HepG2 (cell line): ENCODE results near the gene RHD. TPM values are rescaled to one million over a fixed set of nuclear protein-coding genes. Genes with fewer than 3 reads are reported as not detected.

Experiments used
- ARNTL ChIP-seq: sonication (generic); formaldehyde crosslinking; IDR thresholded peaks from 2 replicates; pipeline ENCODE4 v1.4.0; 2020; ENCODE audit warnings: mild to moderate bottlenecking, missing genetic modification reagents
- BORCS8-MEF2B ChIP-seq: sonication (generic); formaldehyde crosslinking; IDR thresholded peaks from 2 replicates; pipeline ENCODE4 v1.8.0; 2022; ENCODE audit warnings: mild to moderate bottlenecking, missing genetic modification reagents
- EEA1 ChIP-seq: sonication (generic); formaldehyde crosslinking; IDR thresholded peaks from 2 replicates; pipeline ENCODE4 v1.5.1; 2020; ENCODE audit warnings: mild to moderate bottlenecking, missing genetic modification reagents, borderline replicate concordance
- ELF3 ChIP-seq: IDR thresholded peaks from 2 replicates; pipeline ENCODE4 v1.6.1; 2016; ENCODE audit warnings: missing genetic modification reagents, missing compliant biosample characterization
- ELF4 ChIP-seq: sonication (generic); formaldehyde crosslinking; IDR thresholded peaks from 2 replicates; pipeline ENCODE4 v1.5.0; 2020; ENCODE audit warnings: missing genetic modification reagents, mild to moderate bottlenecking, moderate library complexity, borderline replicate concordance
- KLF12 ChIP-seq: sonication (generic); formaldehyde crosslinking; IDR thresholded peaks from 2 replicates; pipeline ENCODE4 v1.4.0; 2020; ENCODE audit warnings: missing genetic modification reagents, borderline replicate concordance
- MXD4 ChIP-seq: IDR thresholded peaks from 2 replicates; pipeline ENCODE4 v1.6.1; 2016; ENCODE audit warnings: mild to moderate bottlenecking, missing biosample characterization, missing genetic modification reagents
- NR2C2 ChIP-seq: sonication (generic); formaldehyde crosslinking; IDR thresholded peaks from 2 replicates; pipeline ENCODE4 v1.4.0; 2020; ENCODE audit warnings: missing genetic modification reagents, mild to moderate bottlenecking, moderate library complexity, borderline replicate concordance
- NRL ChIP-seq: sonication (generic); formaldehyde crosslinking; IDR thresholded peaks from 2 replicates; pipeline ENCODE4 v1.5.0; 2020; ENCODE audit warnings: missing genetic modification reagents, mild to moderate bottlenecking, moderate library complexity, borderline replicate concordance
- PAXIP1 ChIP-seq: sonication (generic); formaldehyde crosslinking; conservative IDR thresholded peaks from 2 replicates; pipeline ENCODE4 v1.4.0; 2020; ENCODE audit warnings: mild to moderate bottlenecking, missing genetic modification reagents, moderate library complexity
- TARDBP ChIP-seq: sonication (generic); formaldehyde crosslinking; IDR thresholded peaks from 2 replicates; pipeline ENCODE4 v1.8.0; 2022; ENCODE audit warnings: mild to moderate bottlenecking, missing genetic modification reagents
- TCF7 ChIP-seq: sonication (generic); IDR thresholded peaks from 2 replicates; pipeline ENCODE4 v1.6.1; 2016; ENCODE audit warnings: antibody characterized with exemption, low read depth
- ZBTB38 ChIP-seq: sonication (generic); formaldehyde crosslinking; IDR thresholded peaks from 2 replicates; pipeline ENCODE4 v1.5.1; 2020; ENCODE audit warnings: mild to moderate bottlenecking, missing genetic modification reagents
- ZC3H13 ChIP-seq: sonication (generic); formaldehyde crosslinking; IDR thresholded peaks from 2 replicates; pipeline ENCODE4 v1.8.1; 2023; ENCODE audit warnings: mild to moderate bottlenecking, missing genetic modification reagents, moderate library complexity
- ZC3H4 ChIP-seq: sonication (generic); formaldehyde crosslinking; IDR thresholded peaks from 2 replicates; pipeline ENCODE4 v1.4.0; 2020; ENCODE audit warnings: missing genetic modification reagents, borderline replicate concordance
- ZFP36L2 ChIP-seq: sonication (generic); formaldehyde crosslinking; IDR thresholded peaks from 2 replicates; pipeline ENCODE4 v1.4.0; 2020; ENCODE audit warnings: missing genetic modification reagents
- ZKSCAN5 ChIP-seq: sonication (generic); formaldehyde crosslinking; IDR thresholded peaks from 2 replicates; pipeline ENCODE4 v1.5.1; 2020; ENCODE audit warnings: mild to moderate bottlenecking, missing genetic modification reagents
- ZNF224 ChIP-seq: sonication (generic); formaldehyde crosslinking; IDR thresholded peaks from 2 replicates; pipeline ENCODE4 v1.5.0; 2020; ENCODE audit warnings: mild to moderate bottlenecking, missing genetic modification reagents
- ZNF333 ChIP-seq: sonication (generic); formaldehyde crosslinking; IDR thresholded peaks from 2 replicates; pipeline ENCODE4 v1.4.0; 2020; ENCODE audit warnings: mild to moderate bottlenecking, missing genetic modification reagents, borderline replicate concordance
- ZNF335 ChIP-seq: sonication (generic); formaldehyde crosslinking; IDR thresholded peaks from 2 replicates; pipeline ENCODE4 v1.4.0; 2020; ENCODE audit warnings: missing genetic modification reagents
- ZNF496 ChIP-seq: sonication (generic); formaldehyde crosslinking; IDR thresholded peaks from 2 replicates; pipeline ENCODE4 v1.8.1; 2023; ENCODE audit warnings: mild to moderate bottlenecking, moderate library complexity, missing genetic modification reagents; ENCODE audit not compliant: insufficient replicate concordance
- ZNF556 ChIP-seq: sonication (generic); formaldehyde crosslinking; IDR thresholded peaks from 2 replicates; pipeline ENCODE4 v1.4.0; 2020; ENCODE audit warnings: mild to moderate bottlenecking, missing genetic modification reagents, borderline replicate concordance
- ZNF564 ChIP-seq: sonication (generic); formaldehyde crosslinking; IDR thresholded peaks from 2 replicates; pipeline ENCODE4 v1.8.1; 2023; ENCODE audit warnings: mild to moderate bottlenecking, missing genetic modification reagents
- polyA plus RNA-seq, 8 experiments: library from polyadenylated mRNA; depleted of rRNA in 3 of 8; stranded (reverse) in 7 of 8; unstranded in 1 of 8; fragments of >200 nt; fragmentation: Illumina TruSeq in 4 of 8; extraction: Trizol in 4 of 8; gene quantifications; 2 replicates each; pipeline versions ENCODE4 v1.2.1 to v1.2.3, GENCODE V29; 2011 to 2016; ENCODE audit warnings: low read depth in 4 of 8, missing spikeins in 1 of 8, mixed read lengths in 1 of 8; ENCODE audit not compliant: insufficient read depth in 1 of 8
- total RNA-seq, 5 experiments: library from RNA; depleted of rRNA; stranded (reverse); fragments of >200 nt; fragmentation: Illumina TruSeq; extraction: Trizol; gene quantifications; 2 replicates each; pipeline ENCODE4 v1.2.3, GENCODE V29; 2016; ENCODE audit warnings: low read depth in 1 of 5
- TF ChIP-seq, protein P1 (sequence below): sonication (generic); formaldehyde crosslinking; IDR thresholded peaks from 2 replicates; pipeline ENCODE4 v1.5.1; 2020; ENCODE audit warnings: mild to moderate bottlenecking, missing genetic modification reagents, moderate library complexity
- TF ChIP-seq, protein P2 (sequence below): sonication (generic); IDR thresholded peaks from 2 replicates; pipeline ENCODE4 v1.6.1; 2016; ENCODE audit warnings: low read depth, borderline replicate concordance

Gene RHD
- total and polyA plus RNA-seq, 2 of the 13 experiments (the other 11 are each of a cell fraction or from before 2014, with no cell fraction given): not detected

DNA sequence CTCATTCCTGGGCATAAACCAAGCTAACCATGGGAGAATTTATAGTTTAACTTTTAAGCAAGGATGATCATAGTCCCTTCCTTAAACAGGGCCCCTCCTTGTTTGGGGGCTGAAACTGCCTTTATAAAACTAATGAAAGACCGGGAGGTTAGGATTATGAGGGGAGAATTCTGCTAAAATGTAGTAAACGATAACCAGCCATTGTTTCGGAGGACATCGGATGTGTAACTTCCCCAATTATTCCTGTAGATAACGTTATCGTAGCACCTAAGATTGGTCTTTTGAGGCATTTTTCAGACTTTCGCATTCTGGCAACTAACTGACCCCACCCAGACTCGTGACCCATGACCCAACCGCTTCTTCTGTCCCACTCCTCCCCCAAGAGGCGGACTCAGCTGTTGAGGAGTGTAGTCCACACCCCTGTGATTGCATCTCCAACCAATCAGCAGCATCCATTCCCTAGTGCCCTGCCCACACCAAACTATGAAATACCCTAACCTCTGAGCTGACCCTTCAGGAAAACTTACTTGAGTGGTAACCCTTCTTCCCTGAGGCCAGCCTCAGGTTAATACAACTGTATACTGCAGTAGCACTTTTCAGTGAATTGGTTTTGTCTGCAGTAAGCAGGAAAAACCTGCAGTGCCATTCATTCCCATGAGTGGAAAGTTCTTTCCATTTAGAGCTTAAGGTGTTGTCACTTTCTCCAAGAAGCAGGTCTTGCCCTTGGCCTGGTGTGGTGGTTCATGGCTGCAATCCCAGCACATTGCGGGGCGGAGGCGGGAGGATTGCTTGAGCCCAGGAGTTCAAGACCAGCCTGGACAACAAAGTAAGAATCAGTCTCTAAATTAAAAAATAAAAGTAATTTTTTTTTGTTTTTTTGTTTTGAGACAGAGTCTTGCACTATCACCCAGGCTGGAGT lies 39.2 kb upstream of the RHD start (continued):
- TF ChIP-seq ZNF333: no peak
- 0 out of 2 replicates have a peak, but pooled peaks have one; percentile 0 for TF ChIP-seq MXD4 (CRISPR knock-in tag)
- TF ChIP-seq PAXIP1 (CRISPR knock-in tag): 0 out of 2 replicates have a peak, but pooled peaks have one; percentile 10
- no peak for TF ChIP-seq BORCS8-MEF2B (CRISPR knock-in tag)
- no peak for TF ChIP-seq ZNF564
- TF ChIP-seq EEA1 (CRISPR knock-in tag): no peak
- TF ChIP-seq ZNF556 (CRISPR knock-in tag): no peak
- no peak for TF ChIP-seq ELF4 (CRISPR knock-in tag)
- no peak for TF ChIP-seq NRL (CRISPR knock-in tag)
- TF ChIP-seq ELF3 (CRISPR knock-in tag): no peak
- TF ChIP-seq ZC3H4 (CRISPR knock-in tag): peak; percentile 33; the same call in 1 of the 2 replicates
- no peak for TF ChIP-seq ZNF496 (CRISPR knock-in tag)
- TF ChIP-seq, protein P1, sequence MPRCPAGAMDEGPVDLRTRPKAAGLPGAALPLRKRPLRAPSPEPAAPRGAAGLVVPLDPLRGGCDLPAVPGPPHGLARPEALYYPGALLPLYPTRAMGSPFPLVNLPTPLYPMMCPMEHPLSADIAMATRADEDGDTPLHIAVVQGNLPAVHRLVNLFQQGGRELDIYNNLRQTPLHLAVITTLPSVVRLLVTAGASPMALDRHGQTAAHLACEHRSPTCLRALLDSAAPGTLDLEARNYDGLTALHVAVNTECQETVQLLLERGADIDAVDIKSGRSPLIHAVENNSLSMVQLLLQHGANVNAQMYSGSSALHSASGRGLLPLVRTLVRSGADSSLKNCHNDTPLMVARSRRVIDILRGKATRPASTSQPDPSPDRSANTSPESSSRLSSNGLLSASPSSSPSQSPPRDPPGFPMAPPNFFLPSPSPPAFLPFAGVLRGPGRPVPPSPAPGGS (CRISPR knock-in tag): no peak
- TF ChIP-seq, protein P2, sequence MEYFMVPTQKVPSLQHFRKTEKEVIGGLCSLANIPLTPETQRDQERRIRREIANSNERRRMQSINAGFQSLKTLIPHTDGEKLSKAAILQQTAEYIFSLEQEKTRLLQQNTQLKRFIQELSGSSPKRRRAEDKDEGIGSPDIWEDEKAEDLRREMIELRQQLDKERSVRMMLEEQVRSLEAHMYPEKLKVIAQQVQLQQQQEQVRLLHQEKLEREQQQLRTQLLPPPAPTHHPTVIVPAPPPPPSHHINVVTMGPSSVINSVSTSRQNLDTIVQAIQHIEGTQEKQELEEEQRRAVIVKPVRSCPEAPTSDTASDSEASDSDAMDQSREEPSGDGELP: peak; percentile 91
- TF ChIP-seq ZC3H13: 0 out of 2 replicates have a peak, but pooled peaks have one; percentile 43
- TF ChIP-seq TARDBP (CRISPR knock-in tag): 0 out of 2 replicates have a peak, but pooled peaks have one; percentile 32
- TF ChIP-seq ZNF224 (CRISPR knock-in tag): no peak
- no peak for TF ChIP-seq ZKSCAN5 (CRISPR knock-in tag)
- TF ChIP-seq KLF12 (CRISPR knock-in tag): peak; percentile 14; the same call in 1 of the 2 replicates
- peak; percentile 60 for TF ChIP-seq NR2C2 (CRISPR knock-in tag)
- TF ChIP-seq ZFP36L2 (CRISPR knock-in tag): no peak
- no peak for TF ChIP-seq ZNF335 (CRISPR knock-in tag)
- TF ChIP-seq ARNTL: 0 out of 2 replicates have a peak, but pooled peaks have one; percentile 11
- no peak for TF ChIP-seq ZBTB38 (CRISPR knock-in tag)
- no peak for TF ChIP-seq TCF7
